IPS-20b (cell line): ENCODE measurements around the gene AK2.
"Not testable (repeated sequence)": the region's sequence is repeated elsewhere in the genome, so short reads cannot be mapped to it uniquely, and the experiment has no call there.

ENCODE experiments used
- H3K27ac ChIP-seq: one replicate; pipeline ENCODE4 v1.5.1; 2013; ENCODE audit warnings: low read length
- H3K27me3 ChIP-seq: 2 replicates; pipeline ENCODE4 v1.6.1; 2013; ENCODE audit warnings: mild to moderate bottlenecking, low read length, inconsistent platforms; ENCODE audit not compliant: insufficient read depth
- H3K36me3 ChIP-seq: 2 replicates; pipeline ENCODE4 v1.6.1; 2013; ENCODE audit warnings: low read depth, mild to moderate bottlenecking, inconsistent platforms, low read length, moderate library complexity; ENCODE audit not compliant: insufficient read depth
- H3K4me1 ChIP-seq: 2 replicates; pipeline ENCODE4 v1.6.1; 2013; ENCODE audit warnings: mild to moderate bottlenecking, control low read depth, inconsistent platforms, low read length, moderate library complexity; ENCODE audit not compliant: insufficient read depth
- H3K4me3 ChIP-seq: 2 replicates; pipeline ENCODE4 v1.5.1; 2013; ENCODE audit warnings: mild to moderate bottlenecking, low read length, inconsistent platforms
- H3K9ac ChIP-seq: 2 replicates; pipeline ENCODE4 v1.6.1; 2013; ENCODE audit warnings: low read depth, mild to moderate bottlenecking, inconsistent platforms, low read length, moderate library complexity
- H3K9me3 ChIP-seq: 2 replicates; pipeline ENCODE4 v1.6.1; 2013; ENCODE audit warnings: mild to moderate bottlenecking, low read depth, low read length, inconsistent platforms; ENCODE audit not compliant: insufficient read depth

The AK2 gene

DNA sequence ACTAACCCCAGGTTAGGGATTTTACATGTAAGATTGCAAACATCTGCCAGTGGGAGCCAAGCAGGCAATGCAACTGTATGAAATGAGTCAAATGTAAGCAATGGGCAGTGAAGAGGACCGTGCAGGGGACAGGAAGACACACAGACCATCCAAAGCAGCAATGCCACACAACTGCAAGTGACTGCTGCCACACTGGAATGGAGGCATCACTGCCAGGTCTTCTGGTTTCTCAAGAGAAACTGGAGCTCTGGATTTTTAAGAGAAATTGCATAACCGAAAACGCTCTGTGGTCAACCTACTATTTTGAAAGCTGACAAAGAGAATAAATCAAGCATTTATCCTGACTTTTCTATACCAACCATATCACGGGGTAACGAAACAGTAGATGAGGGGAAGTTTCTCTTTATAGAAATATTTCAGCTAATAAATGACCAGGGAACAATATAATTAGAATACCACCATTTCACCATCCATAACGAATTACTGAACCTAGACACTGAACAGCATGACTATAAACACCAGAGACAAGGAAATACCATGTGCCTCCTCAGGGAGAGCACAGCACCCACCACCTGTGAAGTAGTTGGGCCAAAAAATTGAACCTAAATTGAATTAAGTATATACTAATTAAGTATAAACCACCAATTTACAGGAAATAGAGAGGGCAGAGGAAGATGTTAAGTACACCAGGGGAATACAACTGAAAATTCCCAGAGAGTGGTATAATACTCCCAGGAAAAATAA lies 4.4 kb downstream of the AK2 start:
- H3K9me3 ChIP-seq = no peaks in the 10 kb centered on the region; the same call in 1 of the 2 replicates
- H3K27ac ChIP-seq = no peak overlapping the region
- no peak overlapping the region for H3K4me3 ChIP-seq
- H3K9ac ChIP-seq = no peak overlapping the region
- peaks cover 3% of the 10 kb centered on the region; the same call in 1 of the 2 replicates for H3K27me3 ChIP-seq
- peaks cover 5% of the 10 kb centered on the region; the same call in 1 of the 2 replicates for H3K4me1 ChIP-seq
- peaks cover 32% of the 10 kb centered on the region for H3K36me3 ChIP-seq

DNA sequence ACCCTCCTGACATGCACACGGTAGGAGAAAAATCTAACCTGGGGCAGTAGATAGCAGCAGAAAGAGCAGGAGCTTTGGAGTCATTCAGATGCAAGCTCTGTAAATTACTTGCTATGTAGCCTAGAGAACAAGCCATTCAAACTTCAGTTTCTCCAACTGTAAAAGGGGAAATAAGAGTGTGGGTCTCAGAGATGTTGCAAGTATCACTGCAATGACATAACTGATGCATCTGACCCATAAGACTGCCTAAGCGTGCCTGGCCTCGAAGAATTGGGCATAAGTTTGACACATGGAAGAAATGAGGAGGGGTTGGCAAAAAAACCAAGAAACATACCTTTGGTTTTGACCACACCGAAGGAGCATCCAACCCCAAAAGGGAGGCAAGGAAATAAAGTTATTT lies 5.2 kb downstream of the AK2 start:
- no peaks in the 10 kb centered on the region for H3K9me3 ChIP-seq
- peaks cover 5% of the 10 kb centered on the region; the same call in 1 of the 2 replicates for H3K4me1 ChIP-seq
- H3K36me3 ChIP-seq = peaks cover 32% of the 10 kb centered on the region
- H3K9ac ChIP-seq = no peak overlapping the region
- H3K27me3 ChIP-seq = no peaks in the 10 kb centered on the region
- no peak overlapping the region for H3K4me3 ChIP-seq
- no peak overlapping the region for H3K27ac ChIP-seq

DNA sequence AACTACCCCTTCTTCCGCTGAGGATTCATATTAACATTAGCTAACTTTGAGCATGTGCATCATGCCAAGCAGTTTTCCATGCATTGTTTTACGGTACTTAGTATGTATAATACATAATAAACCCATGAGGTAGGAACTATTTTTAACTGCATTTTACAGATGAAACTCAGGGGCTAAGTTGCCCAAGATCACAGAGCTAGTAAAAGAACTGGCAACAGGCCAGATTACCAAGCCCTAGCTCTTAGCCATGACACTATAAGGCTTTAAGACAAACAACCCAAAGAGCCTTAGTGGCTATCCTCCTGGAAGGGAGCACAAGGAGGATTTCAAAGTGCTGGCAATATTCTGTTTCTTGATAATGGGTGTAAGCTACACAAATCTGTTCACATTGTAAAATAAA lies 6.1 kb downstream of the AK2 start:
- Histone ChIP-seq H3K4me3 (no peak overlapping the region), H3K27me3 (no peaks in the 10 kb centered on the region), H3K27ac (no peak overlapping the region), H3K9me3 (no peaks in the 10 kb centered on the region), H3K9ac (no peak overlapping the region), H3K4me1 (peaks cover 4% of the 10 kb centered on the region; the same call in 1 of the 2 replicates), H3K36me3 (peaks cover 32% of the 10 kb centered on the region)

DNA sequence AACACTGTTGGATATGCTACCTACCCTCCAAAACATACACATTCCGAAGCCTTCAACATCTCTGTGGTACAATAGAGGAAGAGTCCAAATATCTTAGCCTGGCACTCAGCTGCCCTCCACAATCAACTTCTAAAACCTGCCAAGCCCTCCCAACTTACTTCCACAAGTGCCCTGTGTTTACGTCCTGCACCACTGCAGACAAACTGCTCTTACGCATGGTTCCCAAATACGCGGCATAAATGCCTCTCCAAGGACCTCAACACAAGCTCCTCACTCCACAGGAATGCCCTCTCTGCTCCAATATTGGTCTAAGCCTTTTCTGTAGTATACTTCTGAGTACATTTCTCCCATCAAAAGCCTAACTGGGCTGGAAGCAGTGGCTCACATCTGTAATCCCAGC lies 6.8 kb downstream of the AK2 start:
- no peaks in the 10 kb centered on the region for H3K27me3 ChIP-seq
- H3K4me1 ChIP-seq = no peaks in the 10 kb centered on the region
- H3K9me3 ChIP-seq = no peaks in the 10 kb centered on the region
- no peak overlapping the region for H3K27ac ChIP-seq
- H3K36me3 ChIP-seq = peaks cover 29% of the 10 kb centered on the region
- no peak overlapping the region for H3K4me3 ChIP-seq
- no peak overlapping the region for H3K9ac ChIP-seq

DNA sequence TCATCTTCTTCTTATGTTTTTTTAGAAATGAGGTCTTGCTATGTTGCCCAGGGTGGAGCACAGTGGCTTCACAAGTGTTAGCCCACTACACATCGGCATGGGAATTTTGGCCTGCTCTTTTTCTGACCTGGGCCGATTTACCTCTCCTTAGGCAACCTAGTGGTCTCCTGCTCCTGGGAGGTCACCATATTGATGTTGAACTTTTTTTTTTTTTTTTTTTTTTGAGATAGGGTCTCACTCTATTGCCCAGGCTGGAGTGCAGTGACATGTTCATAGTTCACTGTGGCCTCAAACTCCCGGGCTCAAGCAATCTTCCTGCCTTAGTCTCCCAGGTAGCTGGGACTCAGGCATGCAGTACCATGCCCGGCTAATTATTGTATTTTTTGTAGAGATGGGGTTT lies 7.5 kb downstream of the AK2 start:
- Histone ChIP-seq H3K27ac (no peak overlapping the region), H3K27me3 (no peaks in the 10 kb centered on the region), H3K4me1 (no peaks in the 10 kb centered on the region), H3K9me3 (no peaks in the 10 kb centered on the region), H3K4me3 (no peak overlapping the region), H3K36me3 (peaks cover 28% of the 10 kb centered on the region), H3K9ac (no peak overlapping the region)

DNA sequence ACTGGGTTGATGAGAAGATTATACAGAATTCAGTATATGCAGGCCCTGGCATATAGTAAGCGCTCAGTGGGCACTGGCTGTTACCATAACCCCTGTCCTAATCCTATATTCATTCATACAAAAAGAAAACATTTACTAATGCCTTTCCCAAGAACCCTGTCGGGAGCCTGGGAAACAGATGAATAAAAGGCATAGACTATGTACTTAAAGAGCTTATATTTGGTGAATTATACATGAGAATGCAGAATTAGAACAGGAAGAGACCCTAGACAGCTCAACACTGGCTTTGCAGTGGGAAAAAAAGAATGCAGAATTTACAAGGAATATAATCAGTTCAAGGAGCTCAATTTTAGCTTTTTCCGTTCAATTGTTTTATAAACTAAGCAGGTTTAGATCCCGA lies 10.9 kb downstream of the AK2 start:
- peaks cover 47% of the 10 kb centered on the region for H3K36me3 ChIP-seq
- H3K4me1 ChIP-seq = no peaks in the 10 kb centered on the region
- H3K27ac ChIP-seq = no peak overlapping the region
- no peak overlapping the region; the same call in 1 of the 2 replicates for H3K9ac ChIP-seq
- no peaks in the 10 kb centered on the region for H3K9me3 ChIP-seq
- H3K4me3 ChIP-seq = no peak overlapping the region
- H3K27me3 ChIP-seq = no peaks in the 10 kb centered on the region

DNA sequence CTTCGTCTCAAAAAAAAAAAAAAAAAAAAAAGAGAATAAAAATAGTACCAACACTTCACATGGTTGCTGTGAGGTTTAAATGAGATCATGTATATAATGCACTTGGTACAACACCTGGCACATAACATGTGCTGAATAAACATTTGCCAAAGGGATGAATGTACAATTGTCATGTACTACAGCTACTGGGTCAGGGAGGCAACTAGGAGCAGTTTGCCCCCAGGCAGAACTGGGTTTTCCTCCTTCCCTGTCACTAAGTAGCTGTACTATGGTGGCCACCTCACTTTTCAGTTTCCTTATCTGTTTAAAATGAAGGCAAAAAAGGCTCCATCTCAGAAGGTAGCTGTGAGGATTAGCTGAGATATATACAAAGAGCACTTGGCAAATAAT lies 11.5 kb downstream of the AK2 start:
- Histone ChIP-seq H3K4me3 (no peak overlapping the region), H3K4me1 (no peaks in the 10 kb centered on the region), H3K9me3 (no peaks in the 10 kb centered on the region), H3K9ac (no peak overlapping the region), H3K27me3 (no peaks in the 10 kb centered on the region), H3K36me3 (peaks cover 52% of the 10 kb centered on the region), H3K27ac (no peak overlapping the region)

DNA sequence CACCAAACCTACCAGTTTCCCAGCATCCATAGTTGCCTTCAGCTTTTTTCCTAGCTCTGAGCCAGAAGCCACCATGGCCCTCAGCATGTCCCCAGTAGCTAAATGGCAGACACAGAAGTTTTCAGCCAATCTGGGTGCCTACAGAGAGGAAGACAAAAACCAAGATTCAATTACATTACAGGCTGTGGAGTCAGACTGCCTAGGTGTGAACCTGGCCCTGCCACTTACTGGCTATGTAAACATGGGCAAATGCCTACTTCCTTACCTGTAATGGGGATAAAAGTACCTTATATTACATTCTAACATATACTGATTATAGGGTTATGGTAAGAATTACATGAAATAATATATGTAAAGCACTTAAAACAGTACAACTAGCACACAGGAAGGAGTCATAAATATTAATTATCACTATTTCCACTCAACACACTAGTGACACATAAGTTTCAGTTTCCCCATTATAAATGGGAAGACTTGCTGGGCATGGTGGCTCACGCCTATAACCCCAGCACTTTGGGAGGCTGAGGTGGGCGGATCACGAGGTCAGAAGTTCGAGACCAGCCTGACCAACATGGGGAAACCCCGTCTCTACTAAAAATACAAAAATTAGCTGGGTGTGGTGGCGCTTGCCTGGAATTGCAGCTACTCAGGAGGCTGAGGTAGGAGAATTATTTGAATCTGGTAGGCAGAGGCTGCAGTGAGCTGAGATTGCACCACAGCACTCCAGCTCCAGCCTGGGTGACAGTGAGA lies 12.1 kb downstream of the AK2 start:
- not testable (repeated sequence) for H3K9me3 ChIP-seq, H3K9ac ChIP-seq, H3K27ac ChIP-seq, H3K4me1 ChIP-seq, H3K27me3 ChIP-seq, H3K4me3 ChIP-seq
- H3K36me3 ChIP-seq = peaks cover 58% of the 10 kb centered on the region

DNA sequence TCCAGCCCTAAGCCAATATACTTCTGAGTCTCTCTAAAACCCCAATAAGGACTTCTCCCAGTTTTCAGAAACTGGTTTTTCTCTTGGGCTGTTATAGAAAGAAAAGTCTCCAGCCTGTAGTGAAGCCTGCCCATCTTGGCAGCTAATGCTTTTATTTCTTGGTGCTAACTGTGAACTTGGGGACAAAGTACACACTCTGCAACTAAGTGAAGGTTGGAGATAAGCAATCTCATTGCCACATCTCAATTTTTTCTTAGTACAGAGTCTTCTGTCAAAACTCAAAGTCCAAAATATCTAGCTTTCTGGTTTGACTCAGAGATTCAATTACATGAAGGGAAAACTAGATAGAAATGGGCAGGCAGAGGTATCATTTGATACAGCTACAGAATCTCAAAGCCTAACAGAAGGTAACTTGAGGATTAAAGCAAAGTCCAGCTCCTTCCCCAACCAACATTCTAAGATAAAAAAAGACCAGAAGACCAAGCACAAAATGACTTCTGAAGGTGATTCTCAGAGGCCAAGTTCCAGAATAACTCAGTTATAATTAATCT lies 14.0 kb downstream of the AK2 start:
- Histone ChIP-seq H3K4me3 (no peak overlapping the region), H3K27me3 (no peaks in the 10 kb centered on the region), H3K36me3 (peaks cover 70% of the 10 kb centered on the region), H3K4me1 (no peaks in the 10 kb centered on the region), H3K27ac (no peak overlapping the region), H3K9ac (no peak overlapping the region), H3K9me3 (no peaks in the 10 kb centered on the region)

DNA sequence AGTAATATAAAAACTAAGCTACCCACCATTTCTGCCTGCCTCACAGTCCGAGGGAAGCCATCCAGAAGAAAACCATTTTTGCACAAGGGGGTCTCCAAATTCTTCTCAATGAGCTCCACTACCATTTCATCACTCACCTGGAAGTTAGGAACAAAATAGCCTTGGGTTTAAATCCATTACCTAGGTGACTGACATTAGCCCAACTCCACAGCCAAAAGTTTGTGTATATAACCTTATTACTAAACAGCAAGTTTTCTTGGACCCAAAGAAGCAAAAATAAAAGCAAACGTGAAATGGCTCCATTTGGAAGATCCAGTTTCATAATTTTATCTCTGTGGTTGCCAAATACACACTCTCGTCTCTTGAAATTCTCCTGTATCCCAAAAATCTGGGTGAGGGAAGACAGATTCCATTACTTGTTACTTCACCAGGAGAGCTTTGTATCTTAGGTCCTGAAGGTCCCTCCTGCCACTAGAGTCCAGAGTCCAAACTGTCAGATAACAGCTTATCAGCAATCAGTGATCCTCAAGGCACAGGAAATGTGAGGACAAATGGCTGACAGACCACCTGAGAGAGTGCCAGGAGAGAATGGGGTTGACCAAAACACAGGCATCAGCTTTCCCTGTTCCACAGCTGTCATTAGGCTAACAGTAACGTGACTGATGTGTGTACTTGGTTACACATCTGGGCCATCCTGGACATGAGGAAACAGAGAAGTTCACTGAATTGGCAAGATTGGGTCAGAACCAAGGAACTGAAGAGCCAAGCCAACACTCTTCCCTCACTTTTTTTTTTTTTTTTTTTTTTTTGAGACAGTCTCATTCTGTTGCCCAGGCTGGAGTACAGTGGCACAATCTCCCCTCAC lies 14.9 kb downstream of the AK2 start:
- H3K27me3 ChIP-seq = no peaks in the 10 kb centered on the region
- no peaks in the 10 kb centered on the region for H3K9me3 ChIP-seq
- H3K4me1 ChIP-seq = no peaks in the 10 kb centered on the region
- no peak overlapping the region for H3K9ac ChIP-seq
- H3K36me3 ChIP-seq = peaks cover 79% of the 10 kb centered on the region
- no peak overlapping the region for H3K4me3 ChIP-seq
- H3K27ac ChIP-seq = no peak overlapping the region

DNA sequence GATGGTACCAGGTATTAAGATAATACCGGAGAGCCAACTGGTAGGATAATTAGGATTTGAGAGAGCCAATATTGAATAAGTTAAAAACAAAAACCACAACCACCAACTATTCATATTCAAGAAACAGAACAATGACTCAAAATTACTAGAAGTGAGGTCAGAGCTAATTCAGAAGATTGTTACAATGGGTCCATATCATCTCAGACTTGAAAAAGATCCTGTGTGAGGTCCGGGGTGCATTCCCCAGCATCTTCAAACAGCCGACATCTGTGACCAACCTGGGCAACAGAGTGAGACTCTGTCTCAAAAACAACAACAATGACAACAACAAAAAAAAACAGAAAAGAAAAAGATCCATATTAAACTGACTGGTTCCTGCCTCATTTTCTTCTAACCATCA lies 18.6 kb downstream of the AK2 start:
- H3K9me3 ChIP-seq = no peaks in the 10 kb centered on the region
- no peak overlapping the region for H3K4me3 ChIP-seq
- H3K4me1 ChIP-seq = no peaks in the 10 kb centered on the region
- H3K27ac ChIP-seq = no peak overlapping the region
- no peak overlapping the region for H3K9ac ChIP-seq
- H3K27me3 ChIP-seq = no peaks in the 10 kb centered on the region
- H3K36me3 ChIP-seq = peaks cover 84% of the 10 kb centered on the region
